NCI-H460 (cell line): Measurements from ENCODE around the gene FKBP7. TPM values are rescaled to one million over a fixed set of nuclear protein-coding genes. Genes with fewer than 3 reads are reported as not detected.

Experiments used
- total RNA-seq: library from RNA; depleted of rRNA; stranded (reverse); fragments of >200 nt; shearing (Covaris generic); gene quantifications from 2 replicates; pipeline ENCODE4 v1.2.3, GENCODE V29; 2014; rRNA removed

Gene FKBP7
- total RNA-seq, 1 experiment from 2014 or later = 18.9 TPM

Other genes with a start within 250 kb of the FKBP7 start
- 96.1 and 96.3 TPM in 2 replicates for gene PRKRA, start 27.4 kb downstream of the FKBP7 start, total RNA-seq
- 0.40 and 1.0 TPM in 2 replicates for gene PJVK, start 27.2 kb downstream of the FKBP7 start, total RNA-seq
- gene PLEKHA3, start 1.9 kb upstream of the FKBP7 start, total RNA-seq = 11.7 and 22.6 TPM in 2 replicates